ENCODE measurements around the gene FSTL3.
A peak's percentile ranks its signal among the peaks of the same experiment; 100 is the strongest.
"Not testable (repeated sequence)": the region's sequence is repeated elsewhere in the genome, so short reads cannot be mapped to it uniquely, and the experiment has no call there.

Gene FSTL3

GRCh38 chr19:682678-683320, 6.6 kb downstream of the FSTL3 start:
- DNase-seq (ENCODE audit: low read depth in 2 of 2) = no peak

- no peak for DNase-seq (ENCODE audit: low read depth in 2 of 2)
Observed at GRCh38 chr19:685454-685931, 9.3 kb downstream of the FSTL3 start.

- no peak for DNase-seq (ENCODE audit: low read depth in 2 of 2)
Observed at GRCh38 chr19:686589-687297, 10.6 kb downstream of the FSTL3 start.

- no peak for DNase-seq (ENCODE audit: low read depth in 2 of 2)
Observed at GRCh38 chr19:687569-688166, 11.5 kb downstream of the FSTL3 start.

- no peak for DNase-seq (ENCODE audit: low read depth in 2 of 2)
Observed at GRCh38 chr19:688214-688613, 12.0 kb downstream of the FSTL3 start.

- no peak for DNase-seq (ENCODE audit: low read depth in 2 of 2)
Observed at GRCh38 chr19:688992-689391, 12.8 kb downstream of the FSTL3 start.

- no peak for DNase-seq (ENCODE audit: low read depth in 2 of 2)
Observed at GRCh38 chr19:690203-690602, 14.0 kb downstream of the FSTL3 start.

- no peak for DNase-seq (ENCODE audit: low read depth in 2 of 2)
Observed at GRCh38 chr19:694481-695351, 18.5 kb downstream of the FSTL3 start.

- no peak for DNase-seq (ENCODE audit: low read depth in 2 of 2)
Observed at GRCh38 chr19:695352-695949, 19.3 kb downstream of the FSTL3 start, which contains the start of gene PRSS57. Gene PRSS57, minus strand, starts transcription at chr19:695452. Its CDS starts 22 bp downstream, at chr19:695430.

- DNase-seq (ENCODE audit: low read depth in 2 of 2) = not testable (repeated sequence)
Observed at GRCh38 chr19:698529-698928, 22.3 kb downstream of the FSTL3 start.

- DNase-seq (ENCODE audit: low read depth in 2 of 2) = not testable (repeated sequence)
Observed at GRCh38 chr19:699885-700284, 23.7 kb downstream of the FSTL3 start.

GRCh38 chr19:702847-703246, 26.7 kb downstream of the FSTL3 start:
- not testable (repeated sequence) for DNase-seq (ENCODE audit: low read depth in 2 of 2)

- DNase-seq (ENCODE audit: low read depth in 2 of 2) = no peak
Observed at GRCh38 chr19:703329-703650, 27.1 kb downstream of the FSTL3 start.

GRCh38 chr19:703651-704446, 27.7 kb downstream of the FSTL3 start:
- peak; percentile 17 to 36 for DNase-seq (ENCODE audit: low read depth in 2 of 2)

GRCh38 chr19:704447-704741, 28.2 kb downstream of the FSTL3 start:
- no peak for DNase-seq (ENCODE audit: low read depth in 2 of 2)

- DNase-seq (ENCODE audit: low read depth in 2 of 2) = no peak
Observed at GRCh38 chr19:708154-709143, 32.3 kb downstream of the FSTL3 start, which contains the start of gene PALM. Gene PALM, plus strand, starts transcription at chr19:708935. Its CDS starts 212 bp downstream, at chr19:709147.

GRCh38 chr19:709196-709964, 33.2 kb downstream of the FSTL3 start:
- DNase-seq (ENCODE audit: low read depth in 2 of 2) = no peak

- DNase-seq (ENCODE audit: low read depth in 2 of 2) = no peak
Observed at GRCh38 chr19:709965-710571, 33.9 kb downstream of the FSTL3 start.
